Central memory CD4-positive, alpha-beta T cell (primary cell): Measurements from ENCODE around the gene CDC42BPA.
"Not testable (repeated sequence)": the region's sequence is repeated elsewhere in the genome, so short reads cannot be mapped to it uniquely, and the experiment has no call there.

Experiments
- DNase-seq: peaks from one replicate; pipeline ENCODE4 v3.0.0; 2022

The CDC42BPA gene

DNA sequence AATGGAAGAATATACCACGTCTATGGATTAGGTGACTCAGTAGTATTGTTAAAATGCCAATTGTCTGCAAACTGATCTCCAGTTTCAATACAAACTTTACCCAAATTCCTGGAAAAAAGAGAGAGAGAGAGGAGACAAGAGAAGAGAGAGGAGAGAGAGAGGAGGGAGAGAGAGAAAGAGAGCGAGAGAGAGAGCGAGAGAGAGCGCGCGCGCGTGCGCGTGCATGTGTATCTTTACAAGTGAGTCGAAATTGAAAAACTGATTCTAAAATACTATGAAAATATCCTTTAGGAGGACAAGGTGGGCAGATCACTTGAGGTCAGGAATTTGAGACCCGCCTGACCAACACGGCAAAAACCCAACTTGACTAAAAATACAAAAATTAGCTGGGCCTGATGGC is 65.2 kb downstream of the CDC42BPA start:
- no peak for DNase-seq

GRCh38 chr1:227245613-227246320 is 72.5 kb downstream of the CDC42BPA start:
- no peak for DNase-seq

DNA sequence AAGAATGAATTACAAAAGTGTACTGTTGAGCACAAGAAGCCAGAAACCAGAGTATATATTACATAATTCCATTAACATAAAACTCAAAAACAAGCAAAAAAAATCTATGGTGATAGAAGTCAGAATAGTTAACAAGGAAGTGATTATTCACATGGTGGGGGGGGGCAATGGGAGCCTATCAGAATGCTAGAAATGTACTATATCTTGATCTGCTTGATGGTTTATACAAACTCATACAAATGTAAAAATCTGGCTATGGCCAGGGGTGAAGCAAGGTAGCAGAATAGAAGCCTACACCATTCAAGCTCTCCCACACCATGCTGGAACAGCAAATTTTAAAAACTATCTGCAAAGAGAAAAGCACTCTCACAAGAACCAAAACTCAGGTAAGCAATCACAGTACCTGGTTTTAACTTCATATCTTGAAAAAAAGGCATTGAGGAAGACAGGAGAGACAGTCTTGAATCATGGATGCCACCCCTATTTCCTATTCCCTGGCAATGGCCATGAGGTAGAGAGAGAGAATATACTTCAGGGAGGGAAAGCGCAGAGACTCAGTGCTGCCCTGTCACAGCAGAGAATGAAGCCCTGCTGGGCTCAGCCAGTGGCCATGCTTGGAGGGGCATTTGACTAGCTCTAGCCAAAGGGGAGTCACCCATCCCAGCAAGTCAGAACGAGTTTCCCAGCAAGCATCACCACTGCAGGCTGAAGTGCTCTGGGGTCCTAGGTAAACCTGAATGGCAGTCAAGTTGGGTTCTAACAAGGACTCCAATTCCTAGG is 73.8 kb downstream of the CDC42BPA start:
- no peak for DNase-seq

DNA sequence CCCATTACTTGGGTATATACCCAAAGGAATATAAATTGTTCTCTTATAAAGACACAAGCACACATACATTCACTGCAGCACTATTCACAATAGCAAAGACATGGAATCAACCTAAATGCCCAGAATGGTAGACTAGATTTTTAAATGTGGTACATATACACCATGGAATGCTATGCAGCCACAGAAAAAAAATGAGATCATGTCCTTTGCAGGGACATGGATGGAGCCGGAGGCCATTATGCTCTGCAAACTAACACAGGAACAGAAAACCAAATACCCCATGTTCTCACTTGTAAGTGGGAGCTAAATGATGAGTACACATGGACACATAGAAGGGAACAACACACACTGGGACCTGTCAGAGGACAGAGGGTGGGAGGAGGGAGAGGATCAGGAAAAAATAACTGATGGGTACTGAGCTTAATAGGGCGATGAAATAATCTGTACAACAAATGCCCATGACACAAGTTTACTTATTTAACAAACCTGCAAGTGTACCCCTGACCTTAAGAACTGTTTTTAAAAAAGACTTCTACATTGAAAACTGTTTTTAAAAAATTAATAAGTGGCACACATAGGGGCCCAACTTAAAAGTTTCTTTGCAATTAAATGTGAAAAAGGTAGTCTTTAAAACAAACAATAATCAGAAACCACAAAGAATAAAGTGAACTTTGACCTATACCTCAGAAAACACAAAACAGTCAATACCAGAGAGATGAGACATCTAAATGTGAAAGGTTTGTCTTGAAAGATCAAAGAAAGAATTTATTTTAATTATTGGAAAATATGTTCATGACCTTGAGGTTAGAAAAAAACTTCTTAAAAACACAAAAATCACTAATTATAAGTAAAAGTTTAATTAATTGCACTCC is 75.2 kb downstream of the CDC42BPA start:
- DNase-seq: no peak

DNA sequence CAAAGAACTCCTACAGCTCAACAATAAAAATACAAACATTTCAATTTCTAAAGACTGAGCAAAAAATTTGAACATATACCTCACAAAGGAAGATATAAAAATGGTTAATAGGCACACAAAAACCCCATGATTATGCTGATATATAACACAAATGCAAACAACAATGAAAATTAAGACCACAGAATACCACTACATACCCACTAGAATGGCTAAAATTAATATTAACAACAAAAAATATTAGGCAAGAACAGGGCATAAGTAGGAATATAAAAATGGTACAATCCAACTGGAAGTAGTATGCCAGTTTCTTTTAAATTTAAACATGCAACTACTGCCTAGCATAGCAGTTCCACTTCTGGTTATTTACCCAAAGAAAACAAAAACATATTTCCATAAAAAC is 77.3 kb downstream of the CDC42BPA start:
- DNase-seq: no peak

DNA sequence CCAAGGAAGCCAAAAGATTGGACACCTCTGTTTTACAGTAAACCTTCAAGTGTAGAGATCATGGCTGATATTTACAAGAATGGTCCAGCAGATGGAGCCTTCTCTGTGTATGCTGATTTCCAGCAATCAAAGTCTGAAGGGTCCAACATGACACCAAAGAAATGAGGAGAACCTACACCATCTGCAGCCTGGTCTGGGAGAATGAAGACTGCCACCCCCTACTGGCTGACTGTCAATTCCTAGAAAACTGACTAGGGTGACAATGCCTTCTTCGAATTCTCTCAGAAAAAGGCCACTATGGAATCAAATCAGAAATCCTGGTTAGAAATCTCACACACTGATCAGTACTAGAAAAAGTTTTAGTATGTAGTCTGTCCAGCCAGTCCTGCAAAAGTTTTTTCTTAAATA is 83.3 kb downstream of the CDC42BPA start:
- DNase-seq: no peak

DNA sequence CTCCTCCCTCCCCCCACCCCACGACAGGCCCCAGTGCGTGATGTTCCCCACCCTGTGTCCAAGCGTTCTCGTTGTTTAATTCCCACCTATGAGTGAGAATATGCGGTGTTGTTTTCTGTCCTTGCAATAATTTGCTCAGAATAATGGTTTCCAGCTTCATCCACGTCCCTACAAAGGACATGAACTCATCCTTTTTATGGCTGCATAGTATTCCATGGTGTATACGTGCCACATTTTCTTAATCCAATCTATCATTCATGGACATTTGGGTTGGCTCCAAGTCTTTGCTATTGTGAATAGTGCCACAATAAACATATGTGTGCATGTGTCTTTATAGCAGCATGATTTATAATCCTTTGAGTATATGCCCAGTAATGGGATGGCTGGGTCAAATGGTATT is 87.2 kb downstream of the CDC42BPA start:
- DNase-seq: not testable (repeated sequence)

DNA sequence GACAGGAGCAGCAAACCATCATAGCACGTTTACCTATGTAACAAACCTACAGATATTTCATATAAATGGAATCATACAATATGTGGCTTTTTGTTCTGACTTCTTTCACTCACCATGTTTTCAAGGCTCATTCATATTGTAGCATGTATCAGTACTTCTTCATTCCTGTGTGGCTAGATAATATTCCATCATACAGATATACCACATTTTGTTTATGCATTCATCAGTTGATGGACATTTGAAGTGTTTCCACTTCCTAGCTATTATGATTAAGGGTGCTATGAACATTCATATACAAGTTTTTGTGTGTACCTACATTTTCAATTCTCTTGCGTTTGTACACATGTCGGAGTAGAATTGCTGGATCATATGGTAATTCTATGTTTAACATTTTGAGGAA is 90.1 kb downstream of the CDC42BPA start:
- no peak for DNase-seq

GRCh38 chr1:227227761-227228160 is 90.5 kb downstream of the CDC42BPA start:
- no peak for DNase-seq

GRCh38 chr1:227225715-227226346 is 92.5 kb downstream of the CDC42BPA start:
- DNase-seq: no peak

DNA sequence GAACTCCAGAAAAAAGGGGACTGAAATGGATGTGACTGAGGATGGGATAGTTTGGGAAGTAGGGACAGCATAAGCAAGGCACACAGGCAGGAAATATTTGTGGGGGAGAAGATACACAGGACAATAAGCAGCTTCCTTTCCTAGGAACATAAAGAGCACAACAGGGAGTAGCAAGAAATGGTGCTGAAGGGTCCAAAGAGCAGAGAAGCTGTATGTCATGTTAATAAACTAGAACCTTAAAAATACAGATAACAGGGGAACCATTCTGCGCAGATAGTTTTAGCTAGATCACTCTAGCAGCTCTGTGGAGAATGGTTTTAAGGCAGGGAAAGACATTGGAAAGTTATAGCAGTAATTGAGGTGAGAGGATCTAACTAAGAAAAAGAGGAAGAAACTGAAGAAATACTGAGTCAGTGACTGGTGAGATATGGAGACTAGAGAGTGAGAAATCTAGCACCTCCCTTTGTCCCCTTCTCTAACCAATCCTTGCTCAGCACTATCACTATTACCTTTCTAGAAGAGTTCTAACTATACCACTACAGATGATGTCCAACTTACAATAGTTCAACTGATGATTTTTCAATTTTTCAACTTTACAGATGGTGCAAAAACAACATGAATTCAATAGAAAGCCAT is 95.0 kb downstream of the CDC42BPA start:
- DNase-seq: no peak

DNA sequence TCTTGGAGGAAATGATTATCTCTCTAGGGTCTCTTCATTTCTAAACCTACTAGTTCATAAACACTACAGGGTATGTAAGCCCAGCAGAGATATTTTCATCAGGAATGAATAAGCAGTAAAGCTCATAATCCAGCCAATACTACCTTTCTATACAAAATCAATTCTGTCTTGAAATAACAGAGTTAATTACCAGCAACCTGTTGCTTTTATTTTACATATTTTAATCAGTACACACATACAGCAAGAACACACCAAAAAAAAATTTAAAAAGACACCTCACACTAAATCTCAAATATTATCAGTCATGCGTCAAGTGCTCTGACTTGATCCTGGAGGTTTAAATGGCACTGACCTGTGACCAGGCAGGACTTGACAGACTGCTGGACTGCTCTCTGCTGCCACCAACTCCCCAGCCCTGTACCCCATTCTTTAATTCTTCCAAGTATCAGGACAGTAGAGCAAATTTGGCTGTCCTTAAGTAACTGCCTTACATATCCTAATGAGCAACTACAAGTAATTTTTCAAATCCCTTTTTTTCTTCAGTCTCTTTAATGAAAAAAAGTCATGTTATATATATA is 98.5 kb downstream of the CDC42BPA start:
- no peak for DNase-seq

DNA sequence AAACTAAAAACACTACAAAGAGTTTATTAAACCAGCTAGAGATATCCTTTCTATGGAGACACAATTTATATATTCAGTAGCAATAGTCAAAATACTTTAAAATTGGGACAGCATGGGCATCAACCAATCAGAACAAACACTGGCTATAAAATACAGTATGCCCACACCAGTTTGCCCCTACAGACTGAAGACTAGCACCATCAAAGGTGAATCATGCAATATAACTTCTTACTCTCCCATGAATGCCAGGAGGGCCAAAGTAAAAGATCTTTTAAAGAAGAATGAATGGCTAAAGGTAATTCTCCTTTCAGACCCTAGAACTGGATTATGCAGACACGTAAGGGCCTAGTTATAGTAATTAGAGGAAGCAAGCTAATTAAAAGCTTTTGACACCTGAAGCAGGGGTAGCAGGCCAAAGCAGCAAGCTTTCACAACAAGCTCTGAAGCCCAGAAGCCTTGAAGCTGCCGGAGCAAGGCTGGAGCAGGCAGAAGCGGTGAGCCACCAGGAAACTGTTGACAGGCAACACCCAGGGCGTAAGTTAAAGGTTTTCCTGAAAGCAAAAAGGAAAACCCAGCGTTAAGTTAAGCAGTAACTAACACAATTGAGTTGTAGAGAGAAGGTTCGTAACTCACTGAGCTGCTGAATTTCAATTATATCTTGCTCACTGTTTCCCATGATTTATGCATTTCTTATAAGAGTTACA is 99.3 kb downstream of the CDC42BPA start:
- DNase-seq: no peak

GRCh38 chr1:227215863-227216510 is 102.3 kb downstream of the CDC42BPA start:
- no peak for DNase-seq

- no peak for DNase-seq
Observed at GRCh38 chr1:227214207-227214606, 104.1 kb downstream of the CDC42BPA start.

- no peak for DNase-seq
Observed at GRCh38 chr1:227213426-227213825, 104.9 kb downstream of the CDC42BPA start.

DNA sequence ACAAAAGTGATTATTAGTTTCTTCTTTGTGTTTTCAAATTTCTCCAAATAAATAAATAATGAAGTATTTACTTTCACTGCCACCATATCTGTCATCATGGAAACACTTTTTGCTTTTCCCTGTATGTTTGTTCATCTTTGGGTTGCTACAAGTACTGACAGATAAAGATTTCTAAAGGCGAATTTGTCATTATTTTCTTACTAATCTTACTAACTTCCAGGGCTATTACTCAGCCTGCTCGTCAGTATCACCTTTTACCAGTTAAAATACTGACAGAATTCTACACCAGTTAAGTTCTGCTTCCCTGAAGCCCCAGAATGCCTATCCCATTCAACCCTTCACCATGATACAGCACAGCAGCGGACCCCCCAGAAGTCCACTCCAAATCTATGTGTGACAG is 106.1 kb downstream of the CDC42BPA start:
- no peak for DNase-seq

GRCh38 chr1:227210604-227211003 is 107.7 kb downstream of the CDC42BPA start:
- DNase-seq: no peak

- no peak for DNase-seq
Observed at GRCh38 chr1:227197064-227197463, 121.2 kb downstream of the CDC42BPA start.

GRCh38 chr1:227192163-227192562 is 126.1 kb downstream of the CDC42BPA start:
- DNase-seq: no peak

- no peak for DNase-seq
Observed at GRCh38 chr1:227191607-227192006, 126.7 kb downstream of the CDC42BPA start.
